Measurements from ENCODE around the gene FXYD1. TPM values are rescaled to one million over a fixed set of nuclear protein-coding genes. Genes with fewer than 3 reads are reported as not detected.

The FXYD1 gene
- total RNA-seq, 1 donor from 2014 or later = 1.1 TPM

DNA sequence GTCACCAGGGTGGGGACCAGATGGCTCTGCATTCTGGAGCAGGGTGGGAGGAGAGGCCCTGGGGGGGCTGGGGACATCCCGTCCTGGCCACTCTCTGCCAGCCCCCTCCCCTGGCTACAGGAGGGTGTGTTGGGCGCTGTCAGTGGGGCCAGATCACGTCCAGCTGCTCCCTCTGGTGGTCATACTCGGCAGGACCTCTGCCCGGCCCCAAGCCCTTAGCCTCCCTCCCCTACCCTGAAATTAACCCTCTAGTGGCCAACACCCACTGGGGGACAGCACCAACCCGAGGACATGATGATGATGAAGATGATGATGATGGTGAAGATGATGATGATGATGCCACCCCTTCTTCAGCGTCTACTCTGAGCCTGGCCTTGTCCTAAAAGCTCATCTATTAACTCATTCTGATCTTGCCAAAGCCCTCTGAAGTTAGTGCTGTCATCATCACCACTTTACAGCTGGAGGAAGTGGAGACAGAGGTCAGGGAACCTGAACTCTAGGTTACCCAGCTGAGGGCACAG, 3.2 kb upstream of the FXYD1 start:
- Mint-ChIP-seq H3K4me3 (no peak overlapping the region), H3K9me3 (no peaks in the 10 kb centered on the region), H3K27ac (no peak overlapping the region), H3K36me3 (ENCODE audit: low read depth) (no peaks in the 10 kb centered on the region), H3K27me3 (no peaks in the 10 kb centered on the region), H3K4me1 (peaks cover 15% of the 10 kb centered on the region)
- ChIA-PET POLR2A (interaction anchor here (0.6 to 1.2 kb wide), 5 partner anchors 11 to 322 kb away, joined by 3 to 6 read pairs (median 3); no protein-coding TSS in a partner anchor), CTCF (interaction anchor here (0.7 to 3.6 kb wide), 10 partner anchors 8 to 81 kb away, joined by 3 to 31 read pairs (median 4); no protein-coding TSS in a partner anchor)
- TF ChIP-seq, protein P1, sequence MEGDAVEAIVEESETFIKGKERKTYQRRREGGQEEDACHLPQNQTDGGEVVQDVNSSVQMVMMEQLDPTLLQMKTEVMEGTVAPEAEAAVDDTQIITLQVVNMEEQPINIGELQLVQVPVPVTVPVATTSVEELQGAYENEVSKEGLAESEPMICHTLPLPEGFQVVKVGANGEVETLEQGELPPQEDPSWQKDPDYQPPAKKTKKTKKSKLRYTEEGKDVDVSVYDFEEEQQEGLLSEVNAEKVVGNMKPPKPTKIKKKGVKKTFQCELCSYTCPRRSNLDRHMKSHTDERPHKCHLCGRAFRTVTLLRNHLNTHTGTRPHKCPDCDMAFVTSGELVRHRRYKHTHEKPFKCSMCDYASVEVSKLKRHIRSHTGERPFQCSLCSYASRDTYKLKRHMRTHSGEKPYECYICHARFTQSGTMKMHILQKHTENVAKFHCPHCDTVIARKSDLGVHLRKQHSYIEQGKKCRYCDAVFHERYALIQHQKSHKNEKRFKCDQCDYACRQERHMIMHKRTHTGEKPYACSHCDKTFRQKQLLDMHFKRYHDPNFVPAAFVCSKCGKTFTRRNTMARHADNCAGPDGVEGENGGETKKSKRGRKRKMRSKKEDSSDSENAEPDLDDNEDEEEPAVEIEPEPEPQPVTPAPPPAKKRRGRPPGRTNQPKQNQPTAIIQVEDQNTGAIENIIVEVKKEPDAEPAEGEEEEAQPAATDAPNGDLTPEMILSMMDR (IDR thresholded peaks at IDR 0.05) = peak; percentile 75
- ATAC-seq (ENCODE audit: low read depth) = peak; percentile 90
- intact Hi-C loops (cut with micrococcal nuclease) = loop anchor here (1.0 kb wide), 4 partner anchors 21 to 162 kb away; no protein-coding TSS in a partner anchor
- DNase-seq = peak; percentile 63

DNA sequence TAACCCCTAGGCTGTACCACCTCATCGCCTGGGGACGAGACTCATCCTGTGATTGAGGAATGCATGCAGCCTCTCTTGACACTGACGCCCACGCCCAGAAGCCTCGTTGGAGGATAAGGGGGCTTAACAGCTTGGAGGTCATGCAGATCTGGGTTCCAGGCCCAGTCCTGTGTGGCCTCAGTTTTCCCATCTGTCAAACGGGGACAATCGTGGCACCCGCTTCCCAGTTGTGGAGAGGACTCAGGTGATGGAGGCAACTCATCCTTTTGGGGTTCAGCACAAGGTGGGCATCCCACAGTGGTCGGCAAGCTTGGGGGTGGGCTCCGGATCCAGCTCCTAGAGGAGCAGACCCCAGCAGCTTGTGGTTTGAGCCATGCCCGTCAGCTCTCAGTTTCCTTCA, 2.4 kb upstream of the FXYD1 start:
- no peaks in the 10 kb centered on the region for H3K27me3 Mint-ChIP-seq
- intact Hi-C loops (cut with micrococcal nuclease) = no loop called here
- TF ChIP-seq, protein P1 (IDR thresholded peaks at IDR 0.05) = no peak
- H3K4me1 Mint-ChIP-seq = peaks cover 21% of the 10 kb centered on the region
- H3K9me3 Mint-ChIP-seq = no peaks in the 10 kb centered on the region
- CTCF ChIA-PET = interaction anchor here (0.7 to 3.6 kb wide), 10 partner anchors 9 to 98 kb away, joined by 3 to 31 read pairs (median 4); no protein-coding TSS in a partner anchor
- H3K27ac Mint-ChIP-seq = no peak overlapping the region
- POLR2A ChIA-PET = interaction anchor here (0.6 to 1.8 kb wide), 5 partner anchors 12 to 79 kb away, joined by 3 to 6 read pairs (median 4); partner anchors contain the start of gene FXYD5
- no peak overlapping the region for H3K4me3 Mint-ChIP-seq
- ATAC-seq (ENCODE audit: low read depth) = no peak
- no peak for DNase-seq
- H3K36me3 Mint-ChIP-seq (ENCODE audit: low read depth) = no peaks in the 10 kb centered on the region

DNA sequence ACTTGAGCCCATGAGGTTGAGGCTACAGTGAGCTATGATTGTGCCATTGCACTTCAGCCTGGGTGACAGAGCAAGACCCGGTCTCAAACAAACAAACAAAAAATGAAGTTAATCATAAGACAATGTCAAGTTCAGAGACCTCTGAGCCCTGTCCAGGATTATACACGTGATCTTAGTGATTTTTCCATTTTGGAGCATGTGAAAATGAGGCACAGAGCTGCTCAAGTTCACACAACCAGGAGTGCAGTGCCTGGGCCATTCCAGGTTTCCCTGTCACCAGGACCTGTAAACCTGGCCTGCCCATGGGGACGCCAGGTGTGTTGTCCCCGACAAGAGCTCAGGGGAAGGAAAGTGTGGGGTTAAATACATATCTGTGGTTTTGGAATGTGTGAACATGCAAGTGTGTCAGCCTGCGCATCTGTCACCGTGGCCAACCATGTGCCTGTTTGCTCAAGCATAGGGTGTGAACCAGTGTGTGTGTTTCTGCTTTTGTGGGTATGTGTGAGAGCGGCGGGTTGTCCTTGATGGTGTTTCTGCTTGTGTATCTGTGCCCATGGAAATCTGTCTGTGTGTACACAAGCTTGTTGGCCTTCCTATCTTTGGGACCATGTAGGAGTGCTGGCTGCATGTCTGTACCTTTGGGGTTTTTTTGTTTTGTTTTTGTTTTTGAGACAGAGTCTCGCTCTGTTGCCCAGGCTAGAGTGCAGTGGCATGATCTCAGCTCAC, 1.5 kb upstream of the FXYD1 start:
- Mint-ChIP-seq H3K9me3 (no peaks in the 10 kb centered on the region), H3K27ac (no peak overlapping the region), H3K36me3 (ENCODE audit: low read depth) (no peaks in the 10 kb centered on the region), H3K4me1 (peaks cover 30% of the 10 kb centered on the region), H3K4me3 (no peak overlapping the region), H3K27me3 (no peaks in the 10 kb centered on the region)
- TF ChIP-seq, protein P1 (IDR thresholded peaks at IDR 0.05) = no peak
- ChIA-PET CTCF (interaction anchor here (0.8 to 3.6 kb wide), 5 partner anchors 10 to 99 kb away, joined by 3 to 31 read pairs (median 4); no protein-coding TSS in a partner anchor), POLR2A (interaction anchor here (0.7 to 1.8 kb wide), 3 partner anchors 17 to 119 kb away, joined by 3 to 4 read pairs (median 3); partner anchors contain the start of gene FXYD5)
- ATAC-seq (ENCODE audit: low read depth) = no peak
- intact Hi-C loops (cut with micrococcal nuclease) = no loop called here
- no peak for DNase-seq

DNA sequence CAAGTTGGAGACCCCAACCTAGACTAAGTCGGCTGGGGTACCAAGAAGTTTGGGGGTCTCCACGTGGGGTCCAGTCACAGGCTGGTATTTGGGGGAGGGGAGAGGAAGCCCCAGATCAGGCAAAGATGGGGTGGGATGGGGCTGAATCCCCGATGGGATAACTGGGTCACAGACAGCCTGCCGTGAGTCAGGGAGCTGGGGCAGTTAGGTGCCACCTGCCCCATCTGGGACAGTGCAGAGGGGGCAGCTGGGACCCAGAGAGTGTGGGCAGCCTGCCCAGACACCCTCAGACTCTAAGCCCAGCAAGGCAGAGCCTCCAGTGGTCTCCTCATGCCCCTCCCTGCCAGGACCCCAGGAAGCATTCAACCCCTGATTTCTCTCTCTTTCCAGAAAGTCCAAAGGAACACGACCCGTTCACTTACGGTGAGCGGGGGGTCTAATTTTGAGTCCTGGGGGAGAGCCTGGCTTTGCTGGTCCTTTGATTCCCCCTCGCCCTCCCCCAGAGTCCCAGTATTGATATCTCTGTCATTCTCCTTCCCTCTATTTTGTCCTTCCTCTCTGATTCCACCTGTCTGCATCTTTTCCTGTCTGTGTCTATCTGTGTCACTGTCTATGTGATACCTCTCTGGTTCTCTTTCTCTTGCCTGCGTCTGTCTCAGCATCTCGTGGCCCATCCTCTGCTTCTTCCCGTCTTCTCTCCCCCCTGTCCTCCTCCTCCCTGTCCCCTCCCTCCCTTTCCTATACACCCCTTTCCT, 1.8 kb downstream of the FXYD1 start:
- peak overlapping the region; percentile 19 for H3K27ac Mint-ChIP-seq
- ChIA-PET POLR2A (interaction anchor here (0.6 to 3.6 kb wide), 9 partner anchors 14 to 207 kb away, joined by 3 to 36 read pairs (median 18); partner anchors contain the start of genes FFAR1 and FXYD5), CTCF (interaction anchor here (1.0 to 3.6 kb wide), 5 partner anchors 16 to 213 kb away, joined by 3 to 27 read pairs (median 6); no protein-coding TSS in a partner anchor)
- TF ChIP-seq, protein P1 (IDR thresholded peaks at IDR 0.05) = no peak
- ATAC-seq (ENCODE audit: low read depth) (no peak), DNase-seq (no peak)
- intact Hi-C loops (cut with micrococcal nuclease) = loop anchor here (2.0 to 5.0 kb wide), 3 partner anchors 187 to 322 kb away; partner anchors contain the start of genes CD22 and FFAR1
- H3K27me3 Mint-ChIP-seq = no peaks in the 10 kb centered on the region
- H3K4me1 Mint-ChIP-seq = peaks cover 45% of the 10 kb centered on the region
- no peaks in the 10 kb centered on the region for H3K36me3 Mint-ChIP-seq (ENCODE audit: low read depth)
- H3K9me3 Mint-ChIP-seq = no peaks in the 10 kb centered on the region
- no peak overlapping the region for H3K4me3 Mint-ChIP-seq

Data from activated B cell treated with CpG ODN at 0.5 μM for 24 hours (primary cell).